Measurements from ENCODE around the gene MTMR2. TPM values are rescaled to one million over a fixed set of nuclear protein-coding genes. Genes with fewer than 3 reads are reported as not detected.

MTMR2 gene
- total and polyA plus RNA-seq, 2 experiments from 2014 or later = 26.6 to 52.6 TPM

- no peaks in the 10 kb centered on the region for H3K9me3 Mint-ChIP-seq
- Histone ChIP-seq H3F3A (replicated peaks; ENCODE audit: low read depth) (no peaks in the 10 kb centered on the region), H2AFZ (no peak overlapping the region), H3K4me2 (no peak overlapping the region), H4K20me1 (replicated peaks; ENCODE audit: insufficient read depth) (0 out of 2 replicates have a peak, but pooled peaks cover 3% of the 10 kb centered on the region), H3K4me3 (no peak overlapping the region), H3K4me1 (ENCODE audit: insufficient read depth) (0 out of 2 replicates have a peak, but pooled peaks cover 5% of the 10 kb centered on the region), H3K27ac (ENCODE audit: low read depth) (no peak overlapping the region), H3K9me2 (ENCODE audit: insufficient read depth) (no peaks in the 10 kb centered on the region), H3K36me3 (ENCODE audit: insufficient read depth) (no peaks in the 10 kb centered on the region), H3K79me2 (replicated peaks; ENCODE audit: insufficient read depth) (peaks cover 83% of the 10 kb centered on the region), H3K27me3 (ENCODE audit: insufficient read depth) (no peaks in the 10 kb centered on the region)
- no peak for ATAC-seq
- no peak for DNase-seq (ENCODE audit: low spot score)
- no peaks in the 10 kb centered on the region for H3K27me3 Mint-ChIP-seq (ENCODE audit: insufficient read depth, low read depth, poor library complexity)
- no peak for TF ChIP-seq REST (IDR thresholded peaks at IDR 0.05; ENCODE audit: unreplicated experiment)
- TF ChIP-seq EZH2phosphoT487 (IDR thresholded peaks at IDR 0.05; ENCODE audit: unreplicated experiment) = no peak
- TF ChIP-seq JUNB (IDR thresholded peaks at IDR 0.05; ENCODE audit: unreplicated experiment) = no peak
- TF ChIP-seq POLR2AphosphoS5 (IDR thresholded peaks at IDR 0.05; ENCODE audit: low read depth) = no peak
- TF ChIP-seq, protein P1, sequence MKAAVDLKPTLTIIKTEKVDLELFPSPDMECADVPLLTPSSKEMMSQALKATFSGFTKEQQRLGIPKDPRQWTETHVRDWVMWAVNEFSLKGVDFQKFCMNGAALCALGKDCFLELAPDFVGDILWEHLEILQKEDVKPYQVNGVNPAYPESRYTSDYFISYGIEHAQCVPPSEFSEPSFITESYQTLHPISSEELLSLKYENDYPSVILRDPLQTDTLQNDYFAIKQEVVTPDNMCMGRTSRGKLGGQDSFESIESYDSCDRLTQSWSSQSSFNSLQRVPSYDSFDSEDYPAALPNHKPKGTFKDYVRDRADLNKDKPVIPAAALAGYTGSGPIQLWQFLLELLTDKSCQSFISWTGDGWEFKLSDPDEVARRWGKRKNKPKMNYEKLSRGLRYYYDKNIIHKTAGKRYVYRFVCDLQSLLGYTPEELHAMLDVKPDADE (IDR thresholded peaks at IDR 0.05) = no peak
- TF ChIP-seq CREB1 (CRISPR knock-in tag; IDR thresholded peaks at IDR 0.05; ENCODE audit: low read depth) = no peak
- TF ChIP-seq ZNF462 (CRISPR knock-in tag; IDR thresholded peaks at IDR 0.05) = no peak
- TF ChIP-seq, protein P2, sequence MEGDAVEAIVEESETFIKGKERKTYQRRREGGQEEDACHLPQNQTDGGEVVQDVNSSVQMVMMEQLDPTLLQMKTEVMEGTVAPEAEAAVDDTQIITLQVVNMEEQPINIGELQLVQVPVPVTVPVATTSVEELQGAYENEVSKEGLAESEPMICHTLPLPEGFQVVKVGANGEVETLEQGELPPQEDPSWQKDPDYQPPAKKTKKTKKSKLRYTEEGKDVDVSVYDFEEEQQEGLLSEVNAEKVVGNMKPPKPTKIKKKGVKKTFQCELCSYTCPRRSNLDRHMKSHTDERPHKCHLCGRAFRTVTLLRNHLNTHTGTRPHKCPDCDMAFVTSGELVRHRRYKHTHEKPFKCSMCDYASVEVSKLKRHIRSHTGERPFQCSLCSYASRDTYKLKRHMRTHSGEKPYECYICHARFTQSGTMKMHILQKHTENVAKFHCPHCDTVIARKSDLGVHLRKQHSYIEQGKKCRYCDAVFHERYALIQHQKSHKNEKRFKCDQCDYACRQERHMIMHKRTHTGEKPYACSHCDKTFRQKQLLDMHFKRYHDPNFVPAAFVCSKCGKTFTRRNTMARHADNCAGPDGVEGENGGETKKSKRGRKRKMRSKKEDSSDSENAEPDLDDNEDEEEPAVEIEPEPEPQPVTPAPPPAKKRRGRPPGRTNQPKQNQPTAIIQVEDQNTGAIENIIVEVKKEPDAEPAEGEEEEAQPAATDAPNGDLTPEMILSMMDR (conservative IDR thresholded peaks at IDR 0.05; ENCODE audit: low read depth in 2 of 2) = no peak
- no peak for TF ChIP-seq ZNF114 (CRISPR knock-in tag; IDR thresholded peaks at IDR 0.05)
- TF ChIP-seq STAT1 (IDR thresholded peaks at IDR 0.05; ENCODE audit: unreplicated experiment) = no peak
- no peak overlapping the region for H3K27ac Mint-ChIP-seq
- peaks cover 17% of the 10 kb centered on the region for H3K4me1 Mint-ChIP-seq
- no peaks in the 10 kb centered on the region for H3K36me3 Mint-ChIP-seq (ENCODE audit: low read depth)
- no peak overlapping the region for H3K4me3 Mint-ChIP-seq
Measured at GRCh38 chr11:95911369-95911759, 12.5 kb downstream of the MTMR2 start.

Measured in GM23338 (cell line).